Upper lobe of left lung (tissue), 4 donors: ENCODE results near the gene COL4A5.

Source experiments
- POLR2A ChIP-seq, 4 donors: fragments of 450-650 bp; IDR thresholded peaks; one replicate each; pipeline ENCODE4 v1.5.1; 2016 to 2017; ENCODE audit warnings: antibody characterized with exemption in 4 of 4, mild to moderate bottlenecking in 2 of 4
- POLR2AphosphoS5 ChIP-seq, 2 donors: sonication (generic); formaldehyde crosslinking; IDR thresholded peaks; one replicate each; pipeline ENCODE4 v1.5.1; 2017; ENCODE audit warnings: antibody characterized with exemption in 2 of 2
- TF ChIP-seq, protein P1 (sequence below), 6 experiments: fragments of 450-650 bp in 4 of 6; fragments of 200-600 bp in 2 of 6; sonication (generic) in 2 of 6; IDR thresholded peaks; one replicate each; pipeline ENCODE4 v1.5.1; 2016 to 2019; ENCODE audit warnings: antibody characterized with exemption in 6 of 6

DNA sequence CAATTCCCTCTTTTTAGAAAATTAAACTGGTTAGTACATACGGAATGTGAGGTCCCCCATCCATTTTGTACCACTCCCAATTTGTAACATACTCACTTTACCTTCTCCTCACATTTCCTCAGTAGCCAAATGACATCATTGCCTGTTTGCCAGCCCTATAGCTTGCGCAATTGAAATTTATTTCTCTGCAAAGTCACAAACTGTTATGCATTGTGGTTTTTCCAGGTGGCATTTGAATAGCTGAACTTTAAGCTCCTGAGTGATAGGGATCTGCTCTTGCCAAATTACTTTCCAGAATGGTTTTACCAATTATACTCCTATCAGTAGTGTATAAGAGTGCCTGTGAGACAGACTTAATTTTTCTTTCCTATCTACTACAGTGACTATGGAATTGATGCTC is 7.7 kb downstream of the COL4A5 start:
- TF ChIP-seq, protein P1, sequence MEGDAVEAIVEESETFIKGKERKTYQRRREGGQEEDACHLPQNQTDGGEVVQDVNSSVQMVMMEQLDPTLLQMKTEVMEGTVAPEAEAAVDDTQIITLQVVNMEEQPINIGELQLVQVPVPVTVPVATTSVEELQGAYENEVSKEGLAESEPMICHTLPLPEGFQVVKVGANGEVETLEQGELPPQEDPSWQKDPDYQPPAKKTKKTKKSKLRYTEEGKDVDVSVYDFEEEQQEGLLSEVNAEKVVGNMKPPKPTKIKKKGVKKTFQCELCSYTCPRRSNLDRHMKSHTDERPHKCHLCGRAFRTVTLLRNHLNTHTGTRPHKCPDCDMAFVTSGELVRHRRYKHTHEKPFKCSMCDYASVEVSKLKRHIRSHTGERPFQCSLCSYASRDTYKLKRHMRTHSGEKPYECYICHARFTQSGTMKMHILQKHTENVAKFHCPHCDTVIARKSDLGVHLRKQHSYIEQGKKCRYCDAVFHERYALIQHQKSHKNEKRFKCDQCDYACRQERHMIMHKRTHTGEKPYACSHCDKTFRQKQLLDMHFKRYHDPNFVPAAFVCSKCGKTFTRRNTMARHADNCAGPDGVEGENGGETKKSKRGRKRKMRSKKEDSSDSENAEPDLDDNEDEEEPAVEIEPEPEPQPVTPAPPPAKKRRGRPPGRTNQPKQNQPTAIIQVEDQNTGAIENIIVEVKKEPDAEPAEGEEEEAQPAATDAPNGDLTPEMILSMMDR (IDR thresholded peaks at IDR 0.05), result no peak
- no peak for TF ChIP-seq POLR2AphosphoS5 (IDR thresholded peaks at IDR 0.05)
- TF ChIP-seq POLR2A (IDR thresholded peaks at IDR 0.05), result no peak
